Fibroblast of mammary gland (primary cell): Measurements from ENCODE around the gene EGLN1.

Experiments
- DNase-seq: peaks from one replicate; pipeline ENCODE4 v3.0.0-alpha.2; 2010; ENCODE audit warnings: low read depth
- H3K4me3 ChIP-seq: 2 replicates; pipeline ENCODE4 v1.5.1; 2011; ENCODE audit warnings: low read depth, mild to moderate bottlenecking, low read length, moderate library complexity; ENCODE audit not compliant: control insufficient read depth
- CTCF ChIP-seq: conservative IDR thresholded peaks from 2 replicates; pipeline ENCODE4 v1.5.1; 2011; ENCODE audit warnings: low read depth, low read length, inconsistent platforms; ENCODE audit not compliant: control insufficient read depth, insufficient read depth

The EGLN1 gene

DNA sequence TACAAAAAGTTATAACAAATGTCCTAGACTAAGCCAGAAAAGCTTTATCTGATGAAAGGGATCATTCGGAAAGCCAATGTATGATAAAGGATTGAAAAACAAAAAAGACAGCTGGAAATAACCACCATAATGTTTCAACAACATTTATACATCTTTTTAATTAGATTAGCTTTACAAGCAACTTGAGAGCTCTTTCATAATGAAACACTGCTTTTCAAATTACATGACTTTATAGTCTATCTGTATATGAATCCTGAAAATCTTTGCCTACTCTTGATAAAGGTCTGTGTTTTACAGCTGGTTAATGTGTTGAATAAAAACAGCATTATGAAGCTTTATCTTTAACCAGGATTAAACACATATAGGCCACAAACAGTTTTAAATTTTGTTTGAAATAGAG, 58.5 kb downstream of the EGLN1 start:
- TF ChIP-seq CTCF: no peak
- no peak for DNase-seq
- no peak overlapping the region for H3K4me3 ChIP-seq

DNA sequence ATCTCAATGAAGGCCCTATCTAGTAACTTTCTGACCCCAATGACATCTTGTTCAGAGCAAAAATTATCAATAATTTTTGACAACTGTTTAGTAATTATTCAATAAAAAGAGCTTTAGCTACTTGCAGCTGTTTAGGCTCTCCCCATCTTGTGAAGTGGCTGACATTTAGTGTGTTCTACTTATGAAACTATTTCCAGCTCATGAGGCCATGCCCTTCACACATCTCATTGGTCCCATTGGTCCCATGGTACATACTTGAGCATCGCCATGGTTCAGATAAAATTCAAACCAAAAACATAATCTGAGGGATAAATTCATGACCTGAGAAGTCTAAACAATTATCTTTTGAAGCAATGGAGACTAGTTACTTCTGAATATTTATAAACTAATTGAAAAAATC, 59.8 kb downstream of the EGLN1 start:
- no peak overlapping the region for H3K4me3 ChIP-seq
- TF ChIP-seq CTCF: no peak
- no peak for DNase-seq

GRCh38 chr1:231359113-231359512, 63.0 kb downstream of the EGLN1 start:
- no peak for TF ChIP-seq CTCF
- DNase-seq: peak; percentile 99
- no peak overlapping the region for H3K4me3 ChIP-seq

- TF ChIP-seq CTCF: peak; percentile 85
- peak; percentile 88 for DNase-seq
- H3K4me3 ChIP-seq: no peak overlapping the region
These were observed 64.2 kb downstream of the EGLN1 start for GRCh38 chr1:231357831-231358354.

DNA sequence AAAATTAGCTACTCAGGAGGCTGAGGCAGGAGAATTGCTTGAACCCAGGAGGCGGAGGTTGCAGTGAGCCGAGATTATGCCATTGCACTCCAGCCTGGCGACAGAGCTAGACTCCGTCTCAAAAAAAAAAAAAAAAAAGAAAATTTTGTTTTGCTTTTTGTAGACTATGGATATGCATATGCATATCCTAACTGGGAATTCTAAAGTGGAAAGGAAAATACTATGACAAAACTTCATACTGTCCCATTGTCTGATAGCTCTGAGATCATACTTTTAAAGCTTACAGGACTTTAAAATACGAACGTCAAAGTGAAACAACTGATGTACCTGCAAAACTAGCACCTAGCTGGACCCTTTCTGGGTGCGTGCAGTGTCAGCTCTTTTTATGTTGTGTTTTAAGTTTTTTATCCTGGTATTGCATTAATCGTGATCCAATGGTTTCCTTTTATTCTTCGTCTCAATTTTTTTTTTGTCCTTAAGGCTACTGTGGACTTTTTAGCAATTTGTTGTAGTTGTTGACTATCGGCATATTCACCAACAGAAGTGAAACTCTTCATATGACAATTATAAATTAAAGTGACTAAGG, 64.8 kb downstream of the EGLN1 start:
- no peak for TF ChIP-seq CTCF
- no peak for DNase-seq
- no peak overlapping the region for H3K4me3 ChIP-seq

DNA sequence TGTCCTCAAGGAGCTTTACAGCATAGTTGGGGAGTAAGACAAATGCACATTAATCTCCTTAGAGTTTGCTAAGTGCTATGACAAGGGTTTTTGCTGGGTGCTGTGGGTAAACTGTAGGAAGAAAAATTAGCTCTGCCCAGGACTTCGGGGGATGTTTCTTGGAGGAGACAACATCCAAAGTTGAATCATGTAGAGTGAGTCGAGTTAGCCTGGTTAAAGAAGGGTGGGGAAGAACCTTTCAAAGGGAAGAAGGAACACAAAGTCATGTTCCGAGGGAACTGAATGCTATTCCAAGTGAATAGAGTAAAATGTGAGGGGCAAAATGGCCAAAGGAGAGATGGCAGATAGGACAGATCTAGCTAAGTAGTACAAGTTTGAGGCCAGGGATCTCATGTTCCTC, 66.9 kb downstream of the EGLN1 start:
- H3K4me3 ChIP-seq: no peak overlapping the region
- no peak for DNase-seq
- no peak for TF ChIP-seq CTCF

DNA sequence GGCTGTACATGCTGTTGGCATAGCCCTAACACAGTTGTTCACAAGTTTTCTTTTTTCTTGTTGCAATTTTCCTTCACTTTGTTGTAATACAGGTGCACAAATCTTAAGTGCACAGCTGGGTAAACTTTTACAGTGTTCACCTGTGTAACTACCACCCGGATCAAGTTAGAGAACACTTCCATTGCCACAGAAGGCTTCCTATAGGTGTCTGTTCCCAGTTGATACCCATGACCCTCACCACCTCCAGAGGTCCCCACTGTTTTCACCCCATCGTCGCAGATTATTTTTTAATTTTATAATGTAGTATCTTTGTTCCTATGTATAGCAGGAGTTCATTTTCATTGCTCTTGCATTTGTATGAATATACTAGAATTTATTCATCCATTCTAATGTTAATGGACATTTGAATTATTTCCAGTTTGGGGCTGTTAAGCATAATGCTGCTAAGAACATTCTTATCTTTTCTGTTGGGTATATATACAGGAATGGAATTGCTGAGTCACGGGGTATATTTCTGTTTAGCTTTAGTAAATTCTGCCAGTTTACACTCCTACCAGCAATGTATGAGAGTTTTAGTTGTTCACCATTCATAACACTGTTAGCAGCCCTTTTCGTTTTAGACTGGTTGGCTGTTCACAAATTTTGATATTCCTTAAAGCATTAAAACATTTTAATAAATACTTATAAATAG, 67.6 kb downstream of the EGLN1 start:
- no peak for TF ChIP-seq CTCF
- H3K4me3 ChIP-seq: no peak overlapping the region
- DNase-seq: no peak
